Keratinocyte (primary cell): ENCODE measurements around the gene DLGAP1. TPM values are rescaled to one million over a fixed set of nuclear protein-coding genes. Genes with fewer than 3 reads are reported as not detected.

Experiments
- DNase-seq: peaks from one replicate; pipeline ENCODE4 v3.0.0-alpha.2; 2011; ENCODE audit warnings: low read depth, missing footprints, low spot score
- FAIRE-seq: peaks from 2 replicates; lab custom pipeline; 2011; peaks lifted over from hg19 to GRCh38; lab: Jason Lieb, UNC
- H2AFZ ChIP-seq: 2 replicates; pipeline ENCODE4 v1.6.0; 2012; ENCODE audit warnings: low read length, control low read depth, inconsistent platforms; ENCODE audit not compliant: control insufficient read depth
- H3K27ac ChIP-seq: 2 replicates; pipeline ENCODE4 v1.5.1; 2011; ENCODE audit warnings: low read length; ENCODE audit not compliant: control insufficient read depth, insufficient read depth
- H3K27me3 ChIP-seq: 3 replicates; pipeline ENCODE4 v1.6.0; 2011; ENCODE audit warnings: low read length; ENCODE audit not compliant: control insufficient read depth, insufficient read depth; ENCODE audit errors: extremely low read depth
- H3K36me3 ChIP-seq, 2 experiments: 2 replicates in 1 of 2; 3 replicates in 1 of 2; pipeline ENCODE4 v1.5.1; 2011; ENCODE audit warnings: low read length in 2 of 2, mild to moderate bottlenecking in 1 of 2; ENCODE audit not compliant: control insufficient read depth in 2 of 2, insufficient read depth in 2 of 2; ENCODE audit errors: extremely low read depth in 1 of 2
- H3K4me1 ChIP-seq: 3 replicates; pipeline ENCODE4 v1.5.1; 2011; ENCODE audit warnings: low read length; ENCODE audit not compliant: control insufficient read depth, insufficient read depth; ENCODE audit errors: extremely low read depth
- H3K4me2 ChIP-seq: 3 replicates; pipeline ENCODE4 v1.6.0; 2011; ENCODE audit warnings: low read depth, low read length; ENCODE audit not compliant: control insufficient read depth, insufficient read depth; ENCODE audit errors: extremely low read depth
- H3K4me3 ChIP-seq, 3 experiments: fragments of 200-600 bp in 1 of 3; sonication (generic) in 1 of 3; 2 replicates in 2 of 3; 3 replicates in 1 of 3; pipeline ENCODE4 v1.5.1; 2011 to 2016; ENCODE audit warnings: low read length in 3 of 3, mild to moderate bottlenecking in 3 of 3, control low read depth in 2 of 3, inconsistent platforms in 1 of 3, low read depth in 1 of 3, mixed read lengths in 1 of 3, mixed run types in 1 of 3, moderate library complexity in 1 of 3; ENCODE audit not compliant: control insufficient read depth in 2 of 3, insufficient read depth in 2 of 3; ENCODE audit errors: extremely low read depth in 1 of 3
- H3K79me2 ChIP-seq: 2 replicates; pipeline ENCODE4 v1.6.0; 2012; ENCODE audit warnings: low read length; ENCODE audit not compliant: control insufficient read depth, insufficient read depth
- H3K9ac ChIP-seq: 3 replicates; pipeline ENCODE4 v1.6.0; 2011; ENCODE audit warnings: low read length; ENCODE audit not compliant: control insufficient read depth, insufficient read depth; ENCODE audit errors: extremely low read depth
- H3K9me1 ChIP-seq: 3 replicates; pipeline ENCODE4 v1.6.0; 2011; ENCODE audit warnings: low read length; ENCODE audit not compliant: control insufficient read depth, insufficient read depth; ENCODE audit errors: extremely low read depth
- H3K9me3 ChIP-seq: 2 replicates; pipeline ENCODE4 v1.5.1; 2012; ENCODE audit warnings: low read depth, low read length; ENCODE audit not compliant: control insufficient read depth
- H4K20me1 ChIP-seq: 3 replicates; pipeline ENCODE4 v1.6.0; 2011; ENCODE audit warnings: low read length; ENCODE audit not compliant: control insufficient read depth, insufficient read depth; ENCODE audit errors: extremely low read depth
- EZH2 ChIP-seq: IDR thresholded peaks from one replicate; pipeline ENCODE4 v1.6.1; 2012; ENCODE audit warnings: inconsistent platforms, mild to moderate bottlenecking, low read length, moderate library complexity
- dilution Hi-C: fragments of 300-500 bp; cut with MboI; formaldehyde crosslinking; loops from one replicate; pipeline ENCODE4 v1.7.0; 2020; ENCODE audit warnings: low sequenced_read_pairs; ENCODE audit not compliant: extremely low pct_ligation_motif_present
- polyA plus RNA-seq, 5 experiments: library from polyadenylated mRNA; depleted of rRNA in 3 of 5; stranded (reverse) in 3 of 5; stranded (forward) in 1 of 5; unstranded in 1 of 5; fragments of >200 nt; gene quantifications; 1 replicate in 1 of 5; 2 replicates in 3 of 5; 3 replicates in 1 of 5; pipeline versions ENCODE4 v1.2.1 to v1.2.3, GENCODE V29; 2011 to 2012; ENCODE audit warnings: missing spikeins in 2 of 5, low read depth in 1 of 5, low replicate concordance in 1 of 5
- TF ChIP-seq, protein P1 (sequence below), 3 experiments: IDR thresholded peaks in 1 of 3; conservative IDR thresholded peaks in 1 of 3; optimal IDR thresholded peaks in 1 of 3; 2 replicates in 2 of 3; 3 replicates in 1 of 3; pipeline versions ENCODE3 to v1.5.1; 2011; ENCODE audit warnings: low read length in 3 of 3, mild to moderate bottlenecking in 3 of 3, moderate library complexity in 2 of 3, control low read depth in 1 of 3, inconsistent platforms in 1 of 3; ENCODE audit not compliant: insufficient read depth in 2 of 3; ENCODE audit errors: extremely low read depth in 1 of 3

The DLGAP1 gene
- polyA plus RNA-seq, 1 donor (not counting 4 experiments of a cell fraction or from before 2014, with no cell fraction given): not detected

DNA sequence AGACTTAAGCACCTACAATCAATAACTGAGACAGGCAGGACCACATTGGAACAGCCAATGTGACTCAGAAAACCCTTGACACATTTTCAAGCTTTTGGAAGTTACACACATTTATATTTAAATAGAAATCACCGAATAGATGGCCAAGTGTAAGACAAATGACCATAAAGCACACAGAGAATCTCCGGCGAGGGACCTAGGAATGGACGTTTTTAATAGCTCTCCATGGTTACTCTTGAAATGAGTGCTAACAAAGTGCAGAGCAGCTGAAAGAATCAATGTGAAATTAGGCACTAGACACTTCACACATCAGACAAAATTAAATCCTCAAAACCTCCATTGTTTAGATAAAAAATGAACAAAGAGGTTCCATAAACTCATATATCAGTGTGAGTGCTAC lies 376.9 kb downstream of the DLGAP1 start:
- no peak for DNase-seq
- dilution Hi-C loops: no loop called here

DNA sequence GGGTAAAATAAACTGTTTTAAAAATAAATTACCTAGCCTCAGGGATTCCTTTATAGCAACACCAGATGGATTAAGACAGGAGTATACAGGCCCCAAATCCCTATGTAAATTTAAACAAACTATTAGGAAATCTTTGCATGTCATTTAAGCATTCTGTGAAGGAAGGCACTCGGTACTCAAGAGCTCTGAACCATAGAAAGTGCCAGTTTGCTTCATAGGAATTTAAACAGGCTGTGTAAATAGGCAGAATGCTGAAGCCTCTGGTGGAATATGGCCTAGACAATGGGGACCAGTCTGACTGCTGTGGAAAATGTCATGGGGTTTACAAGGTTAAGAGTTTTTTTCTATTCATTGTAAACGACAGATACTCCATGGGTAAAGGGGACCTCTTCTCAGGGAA lies 377.4 kb downstream of the DLGAP1 start:
- H3K4me1 ChIP-seq: peaks cover 5% of the 10 kb centered on the region
- no peaks in the 10 kb centered on the region for H3K9me3 ChIP-seq
- no peak for FAIRE-seq
- H3K9me1 ChIP-seq: no peaks in the 10 kb centered on the region
- TF ChIP-seq, protein P1, sequence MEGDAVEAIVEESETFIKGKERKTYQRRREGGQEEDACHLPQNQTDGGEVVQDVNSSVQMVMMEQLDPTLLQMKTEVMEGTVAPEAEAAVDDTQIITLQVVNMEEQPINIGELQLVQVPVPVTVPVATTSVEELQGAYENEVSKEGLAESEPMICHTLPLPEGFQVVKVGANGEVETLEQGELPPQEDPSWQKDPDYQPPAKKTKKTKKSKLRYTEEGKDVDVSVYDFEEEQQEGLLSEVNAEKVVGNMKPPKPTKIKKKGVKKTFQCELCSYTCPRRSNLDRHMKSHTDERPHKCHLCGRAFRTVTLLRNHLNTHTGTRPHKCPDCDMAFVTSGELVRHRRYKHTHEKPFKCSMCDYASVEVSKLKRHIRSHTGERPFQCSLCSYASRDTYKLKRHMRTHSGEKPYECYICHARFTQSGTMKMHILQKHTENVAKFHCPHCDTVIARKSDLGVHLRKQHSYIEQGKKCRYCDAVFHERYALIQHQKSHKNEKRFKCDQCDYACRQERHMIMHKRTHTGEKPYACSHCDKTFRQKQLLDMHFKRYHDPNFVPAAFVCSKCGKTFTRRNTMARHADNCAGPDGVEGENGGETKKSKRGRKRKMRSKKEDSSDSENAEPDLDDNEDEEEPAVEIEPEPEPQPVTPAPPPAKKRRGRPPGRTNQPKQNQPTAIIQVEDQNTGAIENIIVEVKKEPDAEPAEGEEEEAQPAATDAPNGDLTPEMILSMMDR (optimal IDR thresholded peaks at IDR 0.05 in 1 of 3, IDR thresholded peaks at IDR 0.05 in 1 of 3, conservative IDR thresholded peaks at IDR 0.05 in 1 of 3; ENCODE audit: extremely low read depth in 1 of 3, insufficient read depth in 2 of 3, low read length in 3 of 3): no peak
- TF ChIP-seq EZH2: no peak
- H3K9ac ChIP-seq: no peak overlapping the region
- no peak overlapping the region for H3K4me2 ChIP-seq
- H2AFZ ChIP-seq: no peak overlapping the region
- no peaks in the 10 kb centered on the region for H3K27me3 ChIP-seq
- H3K4me3 ChIP-seq: no peak overlapping the region
- no peaks in the 10 kb centered on the region for H3K79me2 ChIP-seq
- H3K36me3 ChIP-seq: no peaks in the 10 kb centered on the region
- H4K20me1 ChIP-seq: no peaks in the 10 kb centered on the region
- no peak overlapping the region for H3K27ac ChIP-seq
- DNase-seq: no peak
- dilution Hi-C loops: no loop called here

More for the DNA sequence above, 376.9 kb downstream of the DLGAP1 start:
- no peak overlapping the region for H3K4me3 ChIP-seq
- no peaks in the 10 kb centered on the region for H3K9me1 ChIP-seq
- peaks cover 5% of the 10 kb centered on the region for H3K4me1 ChIP-seq
- no peak overlapping the region for H3K9ac ChIP-seq
- no peak overlapping the region for H3K4me2 ChIP-seq
- no peaks in the 10 kb centered on the region for H3K36me3 ChIP-seq
- no peak for TF ChIP-seq EZH2
- TF ChIP-seq, protein P1 (optimal IDR thresholded peaks at IDR 0.05 in 1 of 3, IDR thresholded peaks at IDR 0.05 in 1 of 3, conservative IDR thresholded peaks at IDR 0.05 in 1 of 3; ENCODE audit: extremely low read depth in 1 of 3, insufficient read depth in 2 of 3, low read length in 3 of 3): no peak
- H2AFZ ChIP-seq: no peak overlapping the region
- no peak overlapping the region for H3K27ac ChIP-seq
- no peaks in the 10 kb centered on the region for H4K20me1 ChIP-seq
- no peaks in the 10 kb centered on the region for H3K27me3 ChIP-seq
- no peaks in the 10 kb centered on the region for H3K9me3 ChIP-seq
- FAIRE-seq: no peak
- no peaks in the 10 kb centered on the region for H3K79me2 ChIP-seq
